ENCODE measurements around the gene PSMD13. TPM values are rescaled to one million over a fixed set of nuclear protein-coding genes. Genes with fewer than 3 reads are reported as not detected.
A peak's percentile ranks its signal among the peaks of the same experiment; 100 is the strongest.

Gene PSMD13
- total and polyA plus RNA-seq, 2 of the 13 experiments (the other 11 are each of a cell fraction or from before 2014, with no cell fraction given), result 83.0 to 117 TPM

GRCh38 chr11:297051-297585 is 60.3 kb downstream of the PSMD13 start (continued):
- no peak for TF ChIP-seq ARID4A (CRISPR knock-in tag; IDR thresholded peaks at IDR 0.05; ENCODE audit: borderline replicate concordance)
- no peak for TF ChIP-seq ZNF720 (CRISPR knock-in tag; IDR thresholded peaks at IDR 0.05)
- TF ChIP-seq SMARCE1 (IDR thresholded peaks at IDR 0.05; ENCODE audit: borderline replicate concordance), result no peak
- 0 out of 2 replicates have a peak, but pooled peaks have one; percentile 21 for TF ChIP-seq AKAP8 (CRISPR knock-in tag; IDR thresholded peaks at IDR 0.05)
- no peak for TF ChIP-seq ATF2 (CRISPR knock-in tag; IDR thresholded peaks at IDR 0.05)
- TF ChIP-seq ZNF382 (CRISPR knock-in tag; IDR thresholded peaks at IDR 0.05; ENCODE audit: borderline replicate concordance), result no peak
- TF ChIP-seq MAZ (IDR thresholded peaks at IDR 0.05; ENCODE audit: borderline replicate concordance, low read depth, low read length), result no peak
- no peak for TF ChIP-seq MAZ (CRISPR knock-in tag; IDR thresholded peaks at IDR 0.05; ENCODE audit: low read depth)
- TF ChIP-seq ZNF616 (CRISPR knock-in tag; IDR thresholded peaks at IDR 0.05; ENCODE audit: low read depth), result no peak
- no peak for TF ChIP-seq ZNF343 (CRISPR knock-in tag; IDR thresholded peaks at IDR 0.05)
- no peak for TF ChIP-seq HBP1 (CRISPR knock-in tag; IDR thresholded peaks at IDR 0.05; ENCODE audit: low read depth)
- TF ChIP-seq ZNF790 (CRISPR knock-in tag; IDR thresholded peaks at IDR 0.05; ENCODE audit: borderline replicate concordance), result no peak
- 0 out of 2 replicates have a peak, but pooled peaks have one; percentile 0 for TF ChIP-seq ZFY (CRISPR knock-in tag; IDR thresholded peaks at IDR 0.05)
- TF ChIP-seq DZIP1 (CRISPR knock-in tag; IDR thresholded peaks at IDR 0.05), result no peak
- no peak for TF ChIP-seq ZNF570 (CRISPR knock-in tag; IDR thresholded peaks at IDR 0.05; ENCODE audit: borderline replicate concordance)
- no peak for TF ChIP-seq TIGD3 (CRISPR knock-in tag; IDR thresholded peaks at IDR 0.05; ENCODE audit: borderline replicate concordance)
- peak; percentile 27; the same call in 1 of the 2 replicates for TF ChIP-seq POLR2G (IDR thresholded peaks at IDR 0.05; ENCODE audit: low read depth, low read length)
- TF ChIP-seq ZBTB7B (CRISPR knock-in tag; IDR thresholded peaks at IDR 0.05), result no peak
- no peak for TF ChIP-seq ZNF775 (CRISPR knock-in tag; IDR thresholded peaks at IDR 0.05; ENCODE audit: borderline replicate concordance)

Measured in HepG2 (cell line).